Adrenal gland (tissue), 5 donors: Measurements from ENCODE around the gene ARID4B.

ENCODE experiments used
- POLR2A ChIP-seq, 2 donors: fragments of 450-650 bp; IDR thresholded peaks; one replicate each; pipeline ENCODE4 v1.6.1; 2017; ENCODE audit warnings: antibody characterized with exemption in 2 of 2, mild to moderate bottlenecking in 2 of 2, moderate library complexity in 1 of 2
- TF ChIP-seq, protein P1 (sequence below), 6 experiments: fragments of 450-650 bp in 4 of 6; fragments of 200-600 bp in 2 of 6; sonication (generic) in 1 of 6; IDR thresholded peaks; 1 replicate in 5 of 6; 2 replicates in 1 of 6; pipeline versions ENCODE4 v1.5.1 to v1.8.0; 2016 to 2021; ENCODE audit warnings: antibody characterized with exemption in 6 of 6, mild to moderate bottlenecking in 2 of 6, moderate library complexity in 1 of 6
- donor health status: DM: no; HTN: no; CAD: no.

GRCh38 chr1:235290740-235291502 lies 37.1 kb downstream of the ARID4B start:
- TF ChIP-seq, protein P1, sequence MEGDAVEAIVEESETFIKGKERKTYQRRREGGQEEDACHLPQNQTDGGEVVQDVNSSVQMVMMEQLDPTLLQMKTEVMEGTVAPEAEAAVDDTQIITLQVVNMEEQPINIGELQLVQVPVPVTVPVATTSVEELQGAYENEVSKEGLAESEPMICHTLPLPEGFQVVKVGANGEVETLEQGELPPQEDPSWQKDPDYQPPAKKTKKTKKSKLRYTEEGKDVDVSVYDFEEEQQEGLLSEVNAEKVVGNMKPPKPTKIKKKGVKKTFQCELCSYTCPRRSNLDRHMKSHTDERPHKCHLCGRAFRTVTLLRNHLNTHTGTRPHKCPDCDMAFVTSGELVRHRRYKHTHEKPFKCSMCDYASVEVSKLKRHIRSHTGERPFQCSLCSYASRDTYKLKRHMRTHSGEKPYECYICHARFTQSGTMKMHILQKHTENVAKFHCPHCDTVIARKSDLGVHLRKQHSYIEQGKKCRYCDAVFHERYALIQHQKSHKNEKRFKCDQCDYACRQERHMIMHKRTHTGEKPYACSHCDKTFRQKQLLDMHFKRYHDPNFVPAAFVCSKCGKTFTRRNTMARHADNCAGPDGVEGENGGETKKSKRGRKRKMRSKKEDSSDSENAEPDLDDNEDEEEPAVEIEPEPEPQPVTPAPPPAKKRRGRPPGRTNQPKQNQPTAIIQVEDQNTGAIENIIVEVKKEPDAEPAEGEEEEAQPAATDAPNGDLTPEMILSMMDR (IDR thresholded peaks at IDR 0.05): no peak
- TF ChIP-seq POLR2A (IDR thresholded peaks at IDR 0.05): no peak
